Loucy (cell line): ENCODE data around the gene NR1I3.

ENCODE experiments used
- EZH2phosphoT487 ChIP-seq: fragments of 200-600 bp; IDR thresholded peaks from 2 replicates; pipeline ENCODE4 v1.6.1; 2018; ENCODE audit warnings: antibody characterized with exemption, mild to moderate bottlenecking, moderate library complexity, borderline replicate concordance
- TF ChIP-seq, protein P1 (sequence below): fragments of 200-600 bp; sonication (generic); conservative IDR thresholded peaks from 2 replicates; pipeline ENCODE4 v1.5.1; 2014; ENCODE audit warnings: mild to moderate bottlenecking, antibody characterized with exemption, low read length

DNA sequence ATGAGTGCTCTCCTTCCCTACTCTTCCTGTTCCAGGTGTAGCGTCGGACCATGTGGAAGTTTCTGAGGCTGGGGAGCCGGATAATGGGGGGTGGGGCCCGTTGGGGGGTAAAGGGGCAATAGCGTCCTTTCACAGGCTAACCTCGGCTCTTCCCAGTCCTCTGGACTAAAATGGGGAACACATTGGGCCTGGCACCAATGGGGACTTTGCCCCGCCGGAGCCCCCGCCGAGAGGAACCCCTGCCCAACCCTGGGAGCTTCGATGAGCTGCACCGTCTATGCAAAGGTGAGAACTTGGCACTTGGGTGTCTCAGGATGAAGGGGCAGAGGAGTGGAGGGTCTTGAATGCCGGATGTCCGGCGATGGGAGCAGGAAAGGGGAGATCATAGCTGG lies 11.7 kb downstream of the NR1I3 start:
- TF ChIP-seq EZH2phosphoT487 = no peak
- TF ChIP-seq, protein P1, sequence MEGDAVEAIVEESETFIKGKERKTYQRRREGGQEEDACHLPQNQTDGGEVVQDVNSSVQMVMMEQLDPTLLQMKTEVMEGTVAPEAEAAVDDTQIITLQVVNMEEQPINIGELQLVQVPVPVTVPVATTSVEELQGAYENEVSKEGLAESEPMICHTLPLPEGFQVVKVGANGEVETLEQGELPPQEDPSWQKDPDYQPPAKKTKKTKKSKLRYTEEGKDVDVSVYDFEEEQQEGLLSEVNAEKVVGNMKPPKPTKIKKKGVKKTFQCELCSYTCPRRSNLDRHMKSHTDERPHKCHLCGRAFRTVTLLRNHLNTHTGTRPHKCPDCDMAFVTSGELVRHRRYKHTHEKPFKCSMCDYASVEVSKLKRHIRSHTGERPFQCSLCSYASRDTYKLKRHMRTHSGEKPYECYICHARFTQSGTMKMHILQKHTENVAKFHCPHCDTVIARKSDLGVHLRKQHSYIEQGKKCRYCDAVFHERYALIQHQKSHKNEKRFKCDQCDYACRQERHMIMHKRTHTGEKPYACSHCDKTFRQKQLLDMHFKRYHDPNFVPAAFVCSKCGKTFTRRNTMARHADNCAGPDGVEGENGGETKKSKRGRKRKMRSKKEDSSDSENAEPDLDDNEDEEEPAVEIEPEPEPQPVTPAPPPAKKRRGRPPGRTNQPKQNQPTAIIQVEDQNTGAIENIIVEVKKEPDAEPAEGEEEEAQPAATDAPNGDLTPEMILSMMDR = no peak
